GM10248 (cell line): ENCODE measurements around the gene CLEC16A.

Experiments used
- CTCF ChIA-PET: fragments of 300-600 bp; sonication (Branson Sonifier 250); formaldehyde crosslinking; extraction: SDS; loops from one replicate; lab custom pipeline; 2021; ENCODE audit warnings: antibody characterized with exemption; lab: Yijun Ruan, JAX
- POLR2A ChIA-PET: fragments of 350-650 bp; sonication (Branson Sonifier 250); formaldehyde crosslinking; extraction: SDS; loops from one replicate; lab custom pipeline; 2020; ENCODE audit warnings: antibody characterized with exemption; lab: Yijun Ruan, JAX
- DNase-seq: peaks from one replicate; pipeline ENCODE4 v3.0.0; 2012; ENCODE audit errors: extremely low spot score
- TF ChIP-seq, protein P1 (sequence below): IDR thresholded peaks from 2 replicates; pipeline ENCODE4 v1.5.1; 2012; ENCODE audit warnings: mild to moderate bottlenecking, low read depth; ENCODE audit errors: extremely low read depth, missing control alignments, control extremely low read depth

CLEC16A gene

DNA sequence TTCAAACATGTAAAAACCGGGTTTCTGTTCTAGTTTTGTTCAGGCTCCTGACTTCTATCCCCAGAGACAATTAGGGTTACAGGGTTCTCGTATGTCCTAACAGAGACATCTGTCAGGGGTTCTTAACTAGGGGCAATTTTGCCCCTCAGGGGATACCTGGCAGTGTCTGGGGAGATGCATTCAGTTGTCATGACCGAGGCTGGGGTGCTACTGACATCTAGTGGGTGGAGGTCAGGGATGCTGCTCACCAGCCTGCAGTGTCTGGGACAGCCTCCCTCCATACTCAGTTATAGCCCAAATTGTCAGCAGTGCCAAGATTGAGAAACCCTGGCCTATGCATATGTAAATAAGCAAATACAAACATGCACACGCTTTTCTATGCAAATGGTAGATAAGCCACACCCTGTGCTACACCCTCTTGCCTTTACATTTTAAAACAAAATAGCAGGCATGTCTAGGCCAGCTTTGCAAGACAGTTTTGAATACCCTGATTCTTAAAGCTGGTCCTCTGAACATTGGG lies 37.4 kb downstream of the CLEC16A start:
- TF ChIP-seq, protein P1, sequence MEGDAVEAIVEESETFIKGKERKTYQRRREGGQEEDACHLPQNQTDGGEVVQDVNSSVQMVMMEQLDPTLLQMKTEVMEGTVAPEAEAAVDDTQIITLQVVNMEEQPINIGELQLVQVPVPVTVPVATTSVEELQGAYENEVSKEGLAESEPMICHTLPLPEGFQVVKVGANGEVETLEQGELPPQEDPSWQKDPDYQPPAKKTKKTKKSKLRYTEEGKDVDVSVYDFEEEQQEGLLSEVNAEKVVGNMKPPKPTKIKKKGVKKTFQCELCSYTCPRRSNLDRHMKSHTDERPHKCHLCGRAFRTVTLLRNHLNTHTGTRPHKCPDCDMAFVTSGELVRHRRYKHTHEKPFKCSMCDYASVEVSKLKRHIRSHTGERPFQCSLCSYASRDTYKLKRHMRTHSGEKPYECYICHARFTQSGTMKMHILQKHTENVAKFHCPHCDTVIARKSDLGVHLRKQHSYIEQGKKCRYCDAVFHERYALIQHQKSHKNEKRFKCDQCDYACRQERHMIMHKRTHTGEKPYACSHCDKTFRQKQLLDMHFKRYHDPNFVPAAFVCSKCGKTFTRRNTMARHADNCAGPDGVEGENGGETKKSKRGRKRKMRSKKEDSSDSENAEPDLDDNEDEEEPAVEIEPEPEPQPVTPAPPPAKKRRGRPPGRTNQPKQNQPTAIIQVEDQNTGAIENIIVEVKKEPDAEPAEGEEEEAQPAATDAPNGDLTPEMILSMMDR = peak; percentile 76
- DNase-seq = peak; percentile 71
- POLR2A ChIA-PET = interaction anchor here (0.6 to 2.3 kb wide), 2 partner anchors 274 to 293 kb away, joined by 5 to 15 read pairs; partner anchors contain the start of gene SOCS1
- CTCF ChIA-PET = interaction anchor here (0.8 to 6.0 kb wide), 9 partner anchors 9 to 399 kb away, joined by 3 to 124 read pairs (median 3); no protein-coding TSS in a partner anchor

DNA sequence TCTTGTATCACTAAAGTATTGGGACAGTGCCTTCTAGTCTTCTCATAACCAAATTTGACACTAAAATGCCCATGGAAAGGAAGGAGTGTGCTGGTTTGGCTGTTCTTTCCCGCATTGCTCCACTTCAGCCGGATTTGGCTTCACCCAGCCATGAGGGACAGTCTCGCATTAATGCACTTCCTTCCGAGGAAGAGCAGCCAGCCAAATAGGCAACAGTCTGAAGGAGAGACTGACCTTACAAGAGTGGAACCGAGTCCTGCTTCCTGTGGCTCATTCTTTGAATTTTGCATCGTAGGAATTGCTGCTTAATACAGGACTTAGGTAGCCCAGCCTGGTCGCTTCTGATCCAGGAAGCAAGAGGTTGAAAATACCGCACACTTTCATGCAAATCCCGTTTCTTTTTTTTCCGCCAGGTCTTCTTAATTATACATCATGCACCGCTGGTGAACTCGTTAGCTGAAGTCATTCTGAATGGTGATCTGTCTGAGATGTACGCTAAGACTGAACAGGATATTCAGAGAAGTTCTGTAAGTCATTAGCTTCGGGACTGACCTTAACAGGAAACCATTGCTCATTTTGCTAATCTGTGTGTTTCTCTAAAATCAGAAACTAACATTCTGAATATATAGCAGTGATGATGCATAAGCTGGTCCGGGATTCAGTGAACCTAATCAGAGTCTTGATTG lies 38.2 kb downstream of the CLEC16A start:
- TF ChIP-seq, protein P1 = no peak

DNA sequence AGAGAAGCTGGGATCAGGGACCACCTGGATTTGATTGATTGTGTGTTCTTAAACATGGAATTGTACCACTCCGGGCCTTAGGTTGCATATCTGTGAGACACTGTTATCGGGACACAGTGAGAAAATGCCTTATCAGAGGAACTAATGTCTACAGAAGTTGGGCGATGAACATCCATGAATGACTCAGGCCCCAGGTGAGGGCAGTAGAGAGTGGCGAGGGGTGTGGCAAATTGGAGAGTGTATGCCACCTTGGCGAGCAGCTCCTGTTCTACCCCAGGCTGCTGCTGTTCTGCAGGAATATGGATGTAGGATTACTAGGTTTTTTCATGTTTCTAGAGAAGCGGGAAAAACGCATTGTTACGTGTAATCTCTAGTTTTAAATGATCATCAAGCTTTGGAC lies 38.8 kb downstream of the CLEC16A start:
- CTCF ChIA-PET = interaction anchor here (1.0 to 6.0 kb wide), 17 partner anchors 8 to 549 kb away, joined by 3 to 124 read pairs (median 4); no protein-coding TSS in a partner anchor
- peak; percentile 34 for DNase-seq
- POLR2A ChIA-PET = interaction anchor here (2.3 kb wide), 1 partner anchor 272 kb away, joined by 15 read pairs; the partner anchor contains the start of gene SOCS1
- TF ChIP-seq, protein P1 = peak; percentile 26

More for the DNA sequence above, 38.2 kb downstream of the CLEC16A start:
- POLR2A ChIA-PET = interaction anchor here (0.6 to 2.3 kb wide), 2 partner anchors 273 to 292 kb away, joined by 5 to 15 read pairs; partner anchors contain the start of gene SOCS1
- DNase-seq = peak; percentile 54
- CTCF ChIA-PET = interaction anchor here (0.8 to 6.0 kb wide), 20 partner anchors 8 to 550 kb away, joined by 3 to 124 read pairs (median 4); no protein-coding TSS in a partner anchor

GRCh38 chr16:10984509-10984908 lies 40.1 kb downstream of the CLEC16A start:
- ChIA-PET CTCF (interaction anchor here (0.8 to 6.0 kb wide), 4 partner anchors 16 to 372 kb away, joined by 3 to 124 read pairs (median 10); no protein-coding TSS in a partner anchor), POLR2A (no interaction called here)
- TF ChIP-seq, protein P1 = no peak
- DNase-seq = no peak

DNA sequence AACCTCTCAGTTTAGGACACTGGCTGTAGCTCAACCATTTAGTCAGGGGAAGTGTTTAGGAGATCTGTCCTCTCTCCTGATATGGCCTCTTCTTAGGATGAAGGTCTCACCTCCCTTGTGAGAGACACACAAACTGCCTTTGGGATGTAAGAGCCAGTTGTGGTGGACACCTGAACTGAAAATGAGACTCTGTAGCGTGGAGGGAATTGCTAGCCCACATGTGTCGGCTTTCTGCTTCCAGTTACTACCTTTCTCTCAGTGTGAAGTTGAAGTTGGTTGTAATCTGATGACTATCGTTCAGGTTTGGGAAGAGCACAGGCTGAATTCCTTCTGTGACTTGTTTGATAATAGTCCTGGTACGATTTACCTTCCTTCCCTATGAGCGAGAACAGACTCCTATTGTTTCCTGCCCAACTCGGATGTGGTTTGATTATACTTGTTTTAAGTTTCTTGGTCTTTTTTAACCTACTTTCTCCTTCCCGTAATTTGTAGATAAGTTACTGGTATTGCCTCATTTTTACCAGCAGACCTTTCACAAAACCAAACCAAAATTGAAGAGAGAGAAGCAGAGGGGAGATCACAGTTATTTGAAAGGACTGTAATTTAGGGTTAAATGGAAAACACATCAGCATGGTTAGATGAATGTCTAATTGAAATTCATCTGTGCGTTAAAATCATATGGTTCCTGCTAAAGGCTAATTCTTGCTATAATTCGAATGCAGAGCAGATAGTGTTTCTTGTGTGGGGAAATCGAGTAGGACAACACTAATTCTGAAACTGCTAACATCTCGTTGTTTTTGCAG lies 43.2 kb downstream of the CLEC16A start:
- CTCF ChIA-PET = interaction anchor here (6.0 kb wide), 1 partner anchor 19 kb away, joined by 124 read pairs; no protein-coding TSS in a partner anchor
- POLR2A ChIA-PET = no interaction called here
- DNase-seq = no peak
- TF ChIP-seq, protein P1 = no peak
